H54 (cell line): Measurements from ENCODE around the gene IL24.

Experiments
- DNase-seq: peaks from one replicate; pipeline ENCODE4 v3.0.0; 2011; ENCODE audit warnings: low spot score, mixed read lengths; ENCODE audit not compliant: insufficient read length
- FAIRE-seq: peaks from 3 replicates; lab custom pipeline; 2011; peaks lifted over from hg19 to GRCh38; lab: Jason Lieb, UNC
- POLR2A ChIP-seq: IDR thresholded peaks from 2 replicates; pipeline ENCODE4 v1.6.1; 2011; ENCODE audit warnings: low read depth, mild to moderate bottlenecking, low read length

The IL24 gene

GRCh38 chr1:206953126-206953525, 55.9 kb downstream of the IL24 start:
- FAIRE-seq = no peak
- no peak for TF ChIP-seq POLR2A
- no peak for DNase-seq

- FAIRE-seq (no peak), DNase-seq (no peak)
- TF ChIP-seq POLR2A = no peak
These were observed 56.4 kb downstream of the IL24 start for GRCh38 chr1:206953626-206954025.
